HG02884 (cell line): ENCODE measurements around the gene CD2AP.
"Not testable (repeated sequence)": the region's sequence is repeated elsewhere in the genome, so short reads cannot be mapped to it uniquely, and the experiment has no call there.

Source experiments
- ATAC-seq: cut with Tn5 transposase; IDR thresholded peaks from one replicate; pipeline ENCODE4 v1.9.1; 2021; ENCODE audit warnings: mild to moderate bottlenecking, moderate library complexity; ENCODE audit not compliant: unreplicated experiment

CD2AP gene

GRCh38 chr6:47630587-47630986, 153.0 kb downstream of the CD2AP start:
- no peak for ATAC-seq

- peak; percentile 44 for ATAC-seq
These were observed 153.7 kb downstream of the CD2AP start for GRCh38 chr6:47631269-47631772.

- no peak for ATAC-seq
These were observed 154.2 kb downstream of the CD2AP start for GRCh38 chr6:47631797-47632196.

- no peak for ATAC-seq
These were observed 155.6 kb downstream of the CD2AP start for GRCh38 chr6:47633141-47633540.

- ATAC-seq: no peak
These were observed 156.8 kb downstream of the CD2AP start for GRCh38 chr6:47634210-47635047.

GRCh38 chr6:47646689-47647088, 169.1 kb downstream of the CD2AP start:
- ATAC-seq: no peak

- ATAC-seq: no peak
These were observed 169.6 kb downstream of the CD2AP start for GRCh38 chr6:47647188-47647587.

GRCh38 chr6:47647626-47648025, 170.0 kb downstream of the CD2AP start:
- not testable (repeated sequence) for ATAC-seq

- ATAC-seq: no peak
These were observed 170.4 kb downstream of the CD2AP start for GRCh38 chr6:47648031-47648430.

GRCh38 chr6:47650553-47651432, 173.2 kb downstream of the CD2AP start:
- no peak for ATAC-seq

- no peak for ATAC-seq
These were observed 173.9 kb downstream of the CD2AP start for GRCh38 chr6:47651505-47651944.

GRCh38 chr6:47653706-47654105, 176.1 kb downstream of the CD2AP start:
- ATAC-seq: no peak

GRCh38 chr6:47654255-47654654, 176.7 kb downstream of the CD2AP start:
- ATAC-seq: no peak

- ATAC-seq: no peak
These were observed 178.4 kb downstream of the CD2AP start for GRCh38 chr6:47655719-47656595.

- no peak for ATAC-seq
These were observed 184.4 kb downstream of the CD2AP start for GRCh38 chr6:47661960-47662359.

- no peak for ATAC-seq
These were observed 186.1 kb downstream of the CD2AP start for GRCh38 chr6:47663462-47664216.

GRCh38 chr6:47665112-47665511, 187.5 kb downstream of the CD2AP start:
- no peak for ATAC-seq

- ATAC-seq: no peak
These were observed 192.3 kb downstream of the CD2AP start for GRCh38 chr6:47669684-47670513.

- no peak for ATAC-seq
These were observed 193.3 kb downstream of the CD2AP start for GRCh38 chr6:47670851-47671250.
